NB4 (cell line): Measurements from ENCODE around the gene SREBF1.

Source experiments
- DNase-seq: peaks from one replicate; pipeline ENCODE4 v3.0.0; 2010; ENCODE audit warnings: low read depth
- H3K4me3 ChIP-seq: one replicate; pipeline ENCODE4 v1.5.1; 2011; ENCODE audit warnings: mild to moderate bottlenecking, low read depth, low read length, moderate library complexity
- CTCF ChIP-seq: IDR thresholded peaks from one replicate; pipeline ENCODE4 v1.5.1; 2012; ENCODE audit warnings: low read depth, low read length
- MAX ChIP-seq: IDR thresholded peaks from 2 replicates; pipeline ENCODE4 v1.6.1; 2011; ENCODE audit warnings: low read depth, low read length
- MYC ChIP-seq: IDR thresholded peaks from 2 replicates; pipeline ENCODE4 v1.6.1; 2011; ENCODE audit warnings: low read depth, low read length
- POLR2A ChIP-seq: IDR thresholded peaks from 2 replicates; pipeline ENCODE4 v1.6.1; 2011; ENCODE audit warnings: mild to moderate bottlenecking; ENCODE audit not compliant: insufficient read length; ENCODE audit errors: extremely low read depth

Gene SREBF1

GRCh38 chr17:17880577-17881196 is 43.9 kb upstream of the SREBF1 start:
- no peak for DNase-seq
- H3K4me3 ChIP-seq: no peak overlapping the region
- TF ChIP-seq MYC: no peak
- no peak for TF ChIP-seq MAX
- no peak for TF ChIP-seq POLR2A
- no peak for TF ChIP-seq CTCF

GRCh38 chr17:17877529-17878358 is 41.0 kb upstream of the SREBF1 start:
- TF ChIP-seq CTCF (no peak), MYC (no peak), POLR2A (no peak), MAX (no peak)
- DNase-seq: no peak
- H3K4me3 ChIP-seq: no peak overlapping the region

GRCh38 chr17:17876959-17877528 is 40.3 kb upstream of the SREBF1 start:
- no peak for TF ChIP-seq MAX
- TF ChIP-seq MYC: no peak
- no peak for TF ChIP-seq POLR2A
- TF ChIP-seq CTCF: no peak
- H3K4me3 ChIP-seq: no peak overlapping the region
- DNase-seq: no peak

GRCh38 chr17:17874478-17874877 is 37.7 kb upstream of the SREBF1 start:
- no peak overlapping the region for H3K4me3 ChIP-seq
- DNase-seq: no peak
- TF ChIP-seq POLR2A: no peak
- no peak for TF ChIP-seq MYC
- no peak for TF ChIP-seq CTCF
- no peak for TF ChIP-seq MAX

- no peak for TF ChIP-seq CTCF
- TF ChIP-seq MAX: no peak
- no peak for TF ChIP-seq MYC
- TF ChIP-seq POLR2A: no peak
- no peak for DNase-seq
Observed at GRCh38 chr17:17873450-17873991, 36.7 kb upstream of the SREBF1 start.

More at GRCh38 chr17:17873450-17873991, 36.7 kb upstream of the SREBF1 start:
- no peak overlapping the region for H3K4me3 ChIP-seq
